ENCODE data around the gene NEUROG1. TPM values are rescaled to one million over a fixed set of nuclear protein-coding genes. Genes with fewer than 3 reads are reported as not detected.

The NEUROG1 gene
- total and polyA plus RNA-seq, 2 of the 13 experiments (the other 11 are each of a cell fraction or from before 2014, with no cell fraction given): not detected

GRCh38 chr5:135574493-135574892 is 38.7 kb upstream of the NEUROG1 start:
- H3K9me3 ChIP-seq (ENCODE audit: low read length): no peaks in the 10 kb centered on the region
- FAIRE-seq (no peak), ATAC-seq (no peak), DNase-seq (ENCODE audit: low spot score) (no peak)
- in situ Hi-C loops (cut with HindIII; ENCODE audit: extremely low pct_ligation_motif_present, low pct_unique_long_range_greater_than_20kb) (loop anchor here (25.0 kb wide), 1 partner anchor 538 kb away; no protein-coding TSS in a partner anchor), intact Hi-C loops (cut with micrococcal nuclease; ENCODE audit: unreplicated experiment) (no loop called here)
- no peak overlapping the region for H3K9ac ChIP-seq (ENCODE audit: insufficient read depth, low read depth, low read length)
- no peaks in the 10 kb centered on the region for H3K79me2 ChIP-seq (ENCODE audit: insufficient read depth, low read length)
- no peak overlapping the region for H3K4me2 ChIP-seq (ENCODE audit: low read depth, low read length)
- no peak overlapping the region for H3K4me3 ChIP-seq (replicated peaks in 1 of 3; ENCODE audit: insufficient read depth in 1 of 3, low read depth in 2 of 3, low read length in 3 of 3)
- no TSS peak for BruUV-seq (replicated peaks)
- no peak overlapping the region for H2AFZ ChIP-seq (ENCODE audit: low read length)
- ChIA-PET POLR2A (no interaction called here), CTCF (ENCODE audit: low intra/inter-chr PET ratio, low total read pairs) (no interaction called here)
- peaks cover 0 to 35% of the 10 kb centered on the region in 2 experiments; a peak in 4 of 5 replicates for H3K27me3 ChIP-seq (ENCODE audit: control insufficient read depth in 1 of 2, insufficient read depth in 2 of 2, low read length in 2 of 2)
- no peaks in the 10 kb centered on the region for H3K4me1 ChIP-seq (ENCODE audit: insufficient read depth, low read length)
- no peaks in the 10 kb centered on the region for H4K20me1 ChIP-seq (ENCODE audit: insufficient read depth, low read length)
- WGBS (ENCODE audit: low lambda C conversion rate): 46% methylated on average over 8 of the region's 10 CpGs
- H3K36me3 ChIP-seq (replicated peaks in 1 of 2; ENCODE audit: control insufficient read depth in 1 of 2, insufficient read depth in 2 of 2, low read length in 2 of 2): no peaks in the 10 kb centered on the region
- TF ChIP-seq HNRNPK (IDR thresholded peaks at IDR 0.05; ENCODE audit: low read depth, low read length, poor library complexity, severe bottlenecking) (no peak), TARDBP (CRISPR knock-in tag; IDR thresholded peaks at IDR 0.05) (no peak), ATF7-NPFF (CRISPR knock-in tag; IDR thresholded peaks at IDR 0.05; ENCODE audit: low read depth) (no peak), BRCA1 (CRISPR knock-in tag; IDR thresholded peaks at IDR 0.05) (no peak), CBX1 (IDR thresholded peaks at IDR 0.05; ENCODE audit: low read depth) (no peak), ZNF468 (CRISPR knock-in tag; IDR thresholded peaks at IDR 0.05) (no peak), SRY (CRISPR knock-in tag; IDR thresholded peaks at IDR 0.05) (no peak), KDM1A (CRISPR knock-in tag; IDR thresholded peaks at IDR 0.05) (no peak), ZNF777 (CRISPR knock-in tag; IDR thresholded peaks at IDR 0.05) (no peak), BCL6 (CRISPR knock-in tag; IDR thresholded peaks at IDR 0.05) (no peak), MLXIP (CRISPR knock-in tag; IDR thresholded peaks at IDR 0.05; ENCODE audit: borderline replicate concordance) (no peak), SOX13 (IDR thresholded peaks at IDR 0.05) (no peak), SOX13 (CRISPR knock-in tag; conservative IDR thresholded peaks at IDR 0.05 in 1 of 2, IDR thresholded peaks at IDR 0.05 in 1 of 2) (no peak), BRD4 (CRISPR knock-in tag; IDR thresholded peaks at IDR 0.05) (no peak), ZSCAN9 (CRISPR knock-in tag; IDR thresholded peaks at IDR 0.05; ENCODE audit: borderline replicate concordance) (no peak), MBNL3 (CRISPR knock-in tag; conservative IDR thresholded peaks at IDR 0.05) (no peak), ZNF83 (CRISPR knock-in tag; IDR thresholded peaks at IDR 0.05; ENCODE audit: borderline replicate concordance) (no peak), ZFP91 (CRISPR knock-in tag; IDR thresholded peaks at IDR 0.05; ENCODE audit: borderline replicate concordance) (no peak)
- H3K27ac ChIP-seq (ENCODE audit: extremely low read length, insufficient read depth, low read length): no peak overlapping the region
